LNCAP (cell line): ENCODE measurements around the gene FAM149A.

Experiments used
- CTCF ChIP-seq: fragments of 450-650 bp; IDR thresholded peaks from 2 replicates; pipeline ENCODE4 v1.5.1; 2017; ENCODE audit warnings: mild to moderate bottlenecking

Gene FAM149A

GRCh38 chr4:186108391-186108790, 3.9 kb downstream of the FAM149A start:
- no peak for TF ChIP-seq CTCF

- TF ChIP-seq CTCF = no peak
Measured at GRCh38 chr4:186109245-186109644, 4.7 kb downstream of the FAM149A start.

GRCh38 chr4:186116697-186117096, 12.2 kb downstream of the FAM149A start:
- TF ChIP-seq CTCF = no peak

GRCh38 chr4:186118582-186118981, 14.1 kb downstream of the FAM149A start:
- TF ChIP-seq CTCF = no peak

- no peak for TF ChIP-seq CTCF
Measured at GRCh38 chr4:186121057-186121456, 16.6 kb downstream of the FAM149A start.

GRCh38 chr4:186128842-186129241, 24.3 kb downstream of the FAM149A start:
- no peak for TF ChIP-seq CTCF

GRCh38 chr4:186131935-186132334, 27.4 kb downstream of the FAM149A start:
- no peak for TF ChIP-seq CTCF

GRCh38 chr4:186132577-186133242, 28.2 kb downstream of the FAM149A start:
- 0 out of 2 replicates have a peak, but pooled peaks have one; percentile 15 for TF ChIP-seq CTCF
